GM23248 (cell line): ENCODE results near the gene TNNI3K. TPM values are rescaled to one million over a fixed set of nuclear protein-coding genes. Genes with fewer than 3 reads are reported as not detected.

Source experiments
- DNase-seq: peaks from one replicate; pipeline ENCODE4 v3.0.0-alpha.2; 2015
- H2AFZ ChIP-seq: fragments of 200-600 bp; sonication (generic); 2 replicates; pipeline ENCODE4 v1.6.1; 2016; ENCODE audit warnings: antibody characterized with exemption
- H3F3A ChIP-seq: fragments of 200-600 bp; sonication (generic); 2 replicates; pipeline ENCODE4 v1.6.1; 2016; ENCODE audit warnings: mild to moderate bottlenecking, antibody characterized with exemption, mixed run types; ENCODE audit not compliant: insufficient read depth
- H3K27ac ChIP-seq: fragments of 200-600 bp; sonication (generic); 2 replicates; pipeline ENCODE4 v1.5.1; 2016; ENCODE audit warnings: mild to moderate bottlenecking
- H3K27me3 ChIP-seq: fragments of 200-600 bp; sonication (generic); replicated peaks from 2 replicates; pipeline ENCODE4 v1.6.1; 2016; ENCODE audit warnings: mild to moderate bottlenecking; ENCODE audit not compliant: insufficient read depth
- H3K36me3 ChIP-seq: fragments of 200-600 bp; sonication (generic); 2 replicates; pipeline ENCODE4 v1.6.1; 2016; ENCODE audit warnings: low read depth, mild to moderate bottlenecking
- H3K4me1 ChIP-seq: fragments of 200-600 bp; sonication (generic); 2 replicates; pipeline ENCODE4 v1.6.1; 2016; ENCODE audit warnings: mild to moderate bottlenecking; ENCODE audit not compliant: insufficient read depth
- H3K4me2 ChIP-seq: fragments of 200-600 bp; sonication (generic); one replicate; pipeline ENCODE4 v1.6.1; 2016; ENCODE audit warnings: mild to moderate bottlenecking; ENCODE audit not compliant: unreplicated experiment
- H3K4me3 ChIP-seq: fragments of 200-600 bp; sonication (generic); 2 replicates; pipeline ENCODE4 v1.5.1; 2016; ENCODE audit warnings: mild to moderate bottlenecking
- H3K79me2 ChIP-seq: fragments of 200-600 bp; sonication (generic); 2 replicates; pipeline ENCODE4 v1.6.1; 2016; ENCODE audit warnings: mild to moderate bottlenecking; ENCODE audit not compliant: insufficient read depth
- H3K9ac ChIP-seq: fragments of 200-600 bp; sonication (generic); 2 replicates; pipeline ENCODE4 v1.6.1; 2016; ENCODE audit warnings: mild to moderate bottlenecking
- H3K9me2 ChIP-seq: fragments of 200-600 bp; sonication (generic); 2 replicates; pipeline ENCODE4 v1.6.1; 2016; ENCODE audit warnings: mixed run types, mild to moderate bottlenecking, moderate library complexity; ENCODE audit not compliant: insufficient read depth
- H3K9me3 ChIP-seq: fragments of 200-600 bp; sonication (generic); one replicate; pipeline ENCODE4 v1.6.1; 2017; ENCODE audit warnings: low read depth
- H4K20me1 ChIP-seq: fragments of 200-600 bp; sonication (generic); 2 replicates; pipeline ENCODE4 v1.6.0; 2016; ENCODE audit not compliant: insufficient read depth
- EZH2 ChIP-seq: fragments of 200-600 bp; sonication (generic); IDR thresholded peaks from 2 replicates; pipeline ENCODE4 v1.6.1; 2018; ENCODE audit warnings: antibody characterized with exemption, mild to moderate bottlenecking; ENCODE audit not compliant: insufficient read depth, poor library complexity, severe bottlenecking
- EZH2phosphoT487 ChIP-seq: fragments of 200-600 bp; sonication (generic); IDR thresholded peaks from 2 replicates; pipeline ENCODE4 v1.6.1; 2018; ENCODE audit warnings: antibody characterized with exemption, moderate library complexity, mild to moderate bottlenecking, low read depth; ENCODE audit not compliant: insufficient read depth
- WGBS, 2 experiments: methylation state at CpG; one replicate each; pipeline ENCODE4 v1.1.6; 2015 to 2017; ENCODE audit warnings: low lambda C conversion rate in 2 of 2, low coverage in 1 of 2; ENCODE audit errors: missing lambda C conversion rate in 2 of 2; 5-methylcytosine and 5-hydroxymethylcytosine counted together
- in situ Hi-C: fragments of 300-500 bp; cut with MboI; formaldehyde crosslinking; loops from 2 replicates; pipeline ENCODE4 v1.15.0; 2020
- polyA plus RNA-seq: library from polyadenylated mRNA; unstranded; fragments of >200 nt; fragmentation: Nextera tagmentation; extraction: Ambion mirVana; gene quantifications from 2 replicates; pipeline ENCODE4 v1.2.1, GENCODE V29; 2016
- total RNA-seq: library from RNA; depleted of rRNA; stranded (reverse); fragments of >200 nt; shearing (Covaris generic); gene quantifications from 2 replicates; pipeline ENCODE4 v1.2.3, GENCODE V29; 2014

The TNNI3K gene
- total and polyA plus RNA-seq, 2 experiments from 2014 or later, result not detected

DNA sequence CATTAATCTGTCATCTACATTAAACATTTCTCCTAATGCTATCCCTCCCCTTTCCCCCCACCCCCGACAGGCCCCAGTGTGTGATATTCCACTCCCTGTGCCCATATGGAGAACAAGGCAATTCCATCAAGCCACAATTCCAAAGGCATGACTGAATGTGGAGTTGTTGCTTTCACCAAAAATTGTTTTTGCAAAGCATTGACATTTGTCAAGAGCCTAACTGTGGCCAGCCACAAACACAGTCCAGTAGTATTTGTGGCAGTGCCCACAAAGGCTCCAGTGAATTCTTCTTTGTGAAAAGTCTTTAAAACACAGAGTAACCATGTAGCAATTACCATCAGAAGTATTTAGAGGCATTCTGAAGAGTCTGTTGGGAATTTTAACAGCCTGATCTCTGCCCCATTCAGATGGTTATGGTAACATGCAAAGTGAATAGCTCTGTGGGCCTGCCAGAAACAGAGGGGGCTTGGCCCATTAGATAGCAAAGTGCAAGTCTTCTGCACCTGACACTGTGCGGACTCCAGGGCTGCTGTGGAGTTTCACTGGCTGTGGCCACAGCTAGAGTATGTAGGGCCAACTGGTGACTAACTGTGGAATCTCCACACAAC lies 288.8 kb downstream of the TNNI3K start:
- Histone ChIP-seq H4K20me1 (no peaks in the 10 kb centered on the region), H3K27me3 (no peaks in the 10 kb centered on the region), H3K4me2 (no peak overlapping the region), H3K9ac (no peak overlapping the region), H3F3A (no peaks in the 10 kb centered on the region), H3K4me1 (no peaks in the 10 kb centered on the region), H3K9me3 (no peaks in the 10 kb centered on the region), H2AFZ (no peak overlapping the region), H3K27ac (no peak overlapping the region), H3K9me2 (no peaks in the 10 kb centered on the region), H3K79me2 (no peaks in the 10 kb centered on the region), H3K36me3 (no peaks in the 10 kb centered on the region), H3K4me3 (no peak overlapping the region)
- in situ Hi-C loops, result no loop called here
- no peak for DNase-seq
- WGBS, 2 experiments, result 27 to 29% methylated on average over 2 of the region's 2 CpGs
- TF ChIP-seq EZH2 (no peak), EZH2phosphoT487 (no peak)

DNA sequence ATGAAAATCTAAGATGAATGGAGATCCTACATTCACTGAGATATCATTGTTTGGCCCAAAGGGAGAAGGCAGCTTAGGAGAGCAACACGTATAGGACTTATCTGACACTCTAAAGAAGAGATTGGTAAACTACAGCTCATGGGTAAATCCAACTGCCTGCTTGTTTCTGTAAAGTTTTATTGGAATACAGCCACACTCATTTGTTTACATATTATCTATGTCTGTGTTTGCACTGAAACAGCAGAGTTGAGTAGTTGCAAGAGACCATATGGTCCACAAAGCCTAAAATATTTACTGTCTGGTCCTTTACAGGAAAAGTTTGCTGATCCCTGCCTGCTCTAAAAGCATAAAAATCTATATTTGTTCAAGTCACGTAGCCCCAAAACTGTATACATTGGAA lies 291.5 kb downstream of the TNNI3K start:
- Histone ChIP-seq H3K4me2 (no peak overlapping the region), H3K79me2 (no peaks in the 10 kb centered on the region), H3K36me3 (no peaks in the 10 kb centered on the region), H3K9ac (no peak overlapping the region), H3K27me3 (no peaks in the 10 kb centered on the region), H3K27ac (no peak overlapping the region), H3K9me3 (no peaks in the 10 kb centered on the region), H3K9me2 (no peaks in the 10 kb centered on the region), H3K4me1 (no peaks in the 10 kb centered on the region), H4K20me1 (no peaks in the 10 kb centered on the region), H3K4me3 (no peak overlapping the region), H2AFZ (no peak overlapping the region), H3F3A (no peaks in the 10 kb centered on the region)
- no peak for DNase-seq
- in situ Hi-C loops, result no loop called here
- TF ChIP-seq EZH2phosphoT487 (no peak), EZH2 (no peak)
- 17 to 19% methylated on average over 2 of the region's 2 CpGs for WGBS, 2 experiments

DNA sequence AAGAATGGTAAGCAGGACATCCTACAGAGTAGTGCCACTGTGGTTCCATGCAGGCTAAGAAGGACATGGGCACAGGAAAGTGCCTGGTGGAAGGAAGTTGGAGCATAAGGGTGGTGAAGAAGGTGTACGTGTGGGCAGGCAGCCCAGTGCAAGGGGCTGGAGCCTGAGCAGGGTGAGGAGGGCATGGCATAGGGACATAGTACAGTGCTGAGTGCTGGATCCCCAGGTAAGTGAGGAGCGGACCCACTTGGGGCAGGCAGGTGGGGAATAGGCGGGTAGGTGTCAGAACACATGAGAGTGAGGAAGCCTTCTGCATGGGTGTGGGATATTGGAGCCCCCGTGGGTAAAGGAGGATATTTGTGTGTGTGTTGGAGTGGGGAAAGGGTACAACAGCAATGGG lies 292.9 kb downstream of the TNNI3K start:
- 45% methylated on average over 4 of the region's 4 CpGs for WGBS, 2 experiments
- Histone ChIP-seq H3K79me2 (no peaks in the 10 kb centered on the region), H3K4me2 (no peak overlapping the region), H4K20me1 (no peaks in the 10 kb centered on the region), H3F3A (no peaks in the 10 kb centered on the region), H2AFZ (no peak overlapping the region), H3K9me3 (no peaks in the 10 kb centered on the region), H3K27ac (no peak overlapping the region), H3K4me1 (no peaks in the 10 kb centered on the region), H3K9me2 (no peaks in the 10 kb centered on the region), H3K27me3 (no peaks in the 10 kb centered on the region), H3K4me3 (no peak overlapping the region), H3K9ac (no peak overlapping the region), H3K36me3 (no peaks in the 10 kb centered on the region)
- TF ChIP-seq EZH2phosphoT487, result no peak
- no peak for TF ChIP-seq EZH2
- in situ Hi-C loops, result no loop called here
- DNase-seq, result no peak

DNA sequence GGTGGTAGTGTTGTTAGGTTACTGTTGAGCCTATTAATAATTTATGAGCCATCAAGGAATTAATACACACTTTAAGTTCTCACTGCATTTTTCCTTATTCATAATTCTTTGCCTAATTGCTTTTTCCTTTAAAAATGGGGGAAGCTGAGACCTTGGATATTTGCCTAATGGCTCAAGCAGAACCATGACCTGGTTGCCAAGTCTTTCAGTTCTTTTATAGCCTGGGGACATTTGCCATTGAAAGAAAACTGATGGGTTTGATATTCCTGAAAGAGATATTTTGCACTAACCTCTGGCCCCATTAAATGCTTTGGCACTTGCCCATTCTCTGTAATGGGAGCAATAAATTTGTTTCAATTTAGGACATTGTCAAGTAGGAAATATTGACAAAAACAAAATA lies 295.7 kb downstream of the TNNI3K start:
- Histone ChIP-seq H2AFZ (no peak overlapping the region), H3K79me2 (no peaks in the 10 kb centered on the region), H4K20me1 (no peaks in the 10 kb centered on the region), H3F3A (peaks cover 11% of the 10 kb centered on the region; the same call in 1 of the 2 replicates), H3K4me3 (no peak overlapping the region), H3K27ac (no peak overlapping the region), H3K9ac (no peak overlapping the region), H3K27me3 (no peaks in the 10 kb centered on the region), H3K9me2 (no peaks in the 10 kb centered on the region), H3K9me3 (no peaks in the 10 kb centered on the region), H3K4me2 (no peak overlapping the region), H3K36me3 (no peaks in the 10 kb centered on the region), H3K4me1 (peaks cover 14% of the 10 kb centered on the region)
- TF ChIP-seq EZH2phosphoT487 (no peak), EZH2 (no peak)
- in situ Hi-C loops, result no loop called here
- DNase-seq, result no peak

DNA sequence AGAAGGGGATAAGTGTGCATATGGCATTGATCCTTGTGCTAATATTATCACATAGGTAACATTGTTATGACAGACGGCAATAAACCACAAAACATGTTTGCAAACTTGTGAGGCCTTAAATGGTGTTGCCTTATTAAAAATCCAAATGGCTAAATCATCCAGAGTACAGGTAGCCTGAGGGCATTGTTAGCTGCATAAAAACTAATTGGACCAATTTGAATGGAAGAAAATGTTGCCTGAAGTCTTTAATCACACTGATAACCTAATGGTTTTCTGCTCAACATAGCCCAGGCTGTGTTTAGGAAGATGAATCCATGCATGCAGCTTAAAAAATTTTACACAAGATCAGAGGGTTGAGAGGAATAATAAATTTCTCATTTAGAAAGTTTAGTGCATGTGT lies 296.6 kb downstream of the TNNI3K start:
- H3F3A ChIP-seq, result peaks cover 11% of the 10 kb centered on the region; the same call in 1 of the 2 replicates
- H3K4me1 ChIP-seq, result peaks cover 14% of the 10 kb centered on the region
- no peaks in the 10 kb centered on the region for H3K27me3 ChIP-seq
- no peak overlapping the region for H3K27ac ChIP-seq
- no peak for DNase-seq
- no peaks in the 10 kb centered on the region for H3K9me3 ChIP-seq
- in situ Hi-C loops, result no loop called here
- no peak overlapping the region for H3K4me2 ChIP-seq
- no peak for TF ChIP-seq EZH2phosphoT487
- TF ChIP-seq EZH2, result no peak
- H2AFZ ChIP-seq, result no peak overlapping the region
- H3K4me3 ChIP-seq, result no peak overlapping the region
- WGBS, 2 experiments, result 46 to 54% methylated on average over 1 of the region's 1 CpG
- H3K79me2 ChIP-seq, result no peaks in the 10 kb centered on the region
- H3K9ac ChIP-seq, result no peak overlapping the region
- no peaks in the 10 kb centered on the region for H4K20me1 ChIP-seq
- H3K9me2 ChIP-seq, result no peaks in the 10 kb centered on the region
- H3K36me3 ChIP-seq, result no peaks in the 10 kb centered on the region
